ENCODE data around the gene KSR1. TPM values are rescaled to one million over a fixed set of nuclear protein-coding genes. Genes with fewer than 3 reads are reported as not detected.

KSR1 gene
- total RNA-seq, 2 donors from 2014 or later: 99.9 to 142 TPM

- TF ChIP-seq CTCF (IDR thresholded peaks at IDR 0.05): no peak
- peak overlapping the region; percentile 94 to 99 (median 97) for H3K27ac ChIP-seq
- DNase-seq (no peak), ATAC-seq (no peak)
- no peaks in the 10 kb centered on the region for H3K36me3 ChIP-seq (replicated peaks in 1 of 2; ENCODE audit: insufficient read depth in 1 of 2, low read depth in 2 of 2)
- intact Hi-C loops (cut with DNase I): no loop called here
- WGBS, 2 donors: 7 to 8% methylated on average over 4 of the region's 4 CpGs
- no peaks in the 10 kb centered on the region for H3K27me3 ChIP-seq
- H3K4me3 ChIP-seq: no peak overlapping the region
- no peaks in the 10 kb centered on the region for H3K9me3 ChIP-seq
- H3K4me1 ChIP-seq: peaks cover 85% of the 10 kb centered on the region
These were observed 36.8 kb downstream of the KSR1 start for GRCh38 chr17:27493088-27493487.

GRCh38 chr17:27494192-27495091 is 38.2 kb downstream of the KSR1 start:
- H3K9me3 ChIP-seq: no peaks in the 10 kb centered on the region
- peaks cover 85% of the 10 kb centered on the region for H3K4me1 ChIP-seq
- H3K27ac ChIP-seq: peak overlapping the region; percentile 94 to 99 (median 97)
- ATAC-seq: peak; percentile 83
- intact Hi-C loops (cut with DNase I): no loop called here
- TF ChIP-seq CTCF (IDR thresholded peaks at IDR 0.05) (peak; percentile 13 to 76 (median 72)), POLR2A (IDR thresholded peaks at IDR 0.05) (peak; percentile 71 to 98 (median 95))
- whole genome bisulfite sequencing, 2 donors: 10 to 24% methylated on average over 15 to 19 of the region's 19 CpGs
- H3K27me3 ChIP-seq: no peaks in the 10 kb centered on the region
- DNase-seq: peak; percentile 92 to 97 (median 94)
- no peaks in the 10 kb centered on the region for H3K36me3 ChIP-seq (replicated peaks in 1 of 2; ENCODE audit: insufficient read depth in 1 of 2, low read depth in 2 of 2)
- no peak overlapping the region for H3K4me3 ChIP-seq

- intact Hi-C loops (cut with DNase I): no loop called here
- no peaks in the 10 kb centered on the region for H3K9me3 ChIP-seq
- peak overlapping the region; percentile 94 to 99 (median 97) for H3K27ac ChIP-seq
- peaks cover 90% of the 10 kb centered on the region for H3K4me1 ChIP-seq
- ATAC-seq (peak; percentile 15), DNase-seq (peak in 1 of 4 donors; percentile 48)
- TF ChIP-seq POLR2A (IDR thresholded peaks at IDR 0.05) (no peak), CTCF (IDR thresholded peaks at IDR 0.05) (no peak)
- peak overlapping the region in 1 of 2 donors; percentile 0 for H3K4me3 ChIP-seq
- no peaks in the 10 kb centered on the region for H3K36me3 ChIP-seq (replicated peaks in 1 of 2; ENCODE audit: insufficient read depth in 1 of 2, low read depth in 2 of 2)
- no peaks in the 10 kb centered on the region for H3K27me3 ChIP-seq
- 22 to 27% methylated on average over 6 of the region's 6 CpGs for whole genome bisulfite sequencing, 2 donors
These were observed 39.2 kb downstream of the KSR1 start for GRCh38 chr17:27495460-27495859.

- Histone ChIP-seq H3K27ac (peak overlapping the region; percentile 94 to 99 (median 97)), H3K36me3 (replicated peaks in 1 of 2; ENCODE audit: insufficient read depth in 1 of 2, low read depth in 2 of 2) (no peaks in the 10 kb centered on the region), H3K4me1 (peaks cover 90% of the 10 kb centered on the region), H3K27me3 (no peaks in the 10 kb centered on the region), H3K4me3 (no peak overlapping the region), H3K9me3 (no peaks in the 10 kb centered on the region)
- WGBS, 2 donors: 19 to 34% methylated on average over 5 of the region's 5 CpGs
- intact Hi-C loops (cut with DNase I): no loop called here
- ATAC-seq: no peak
- DNase-seq: no peak
- TF ChIP-seq POLR2A (IDR thresholded peaks at IDR 0.05) (no peak), CTCF (IDR thresholded peaks at IDR 0.05) (no peak)
These were observed 39.8 kb downstream of the KSR1 start for GRCh38 chr17:27496005-27496404.
